Inflammatory macrophage (primary cell): ENCODE measurements around the gene STAT3.
A peak's percentile ranks its signal among the peaks of the same experiment; 100 is the strongest.
"Not testable (repeated sequence)": the region's sequence is repeated elsewhere in the genome, so short reads cannot be mapped to it uniquely, and the experiment has no call there.

ENCODE experiments used
- DNase-seq, 2 donors: peaks; one replicate each; pipeline ENCODE4 v3.0.0-alpha.2; 2020 to 2022

Gene STAT3

DNA sequence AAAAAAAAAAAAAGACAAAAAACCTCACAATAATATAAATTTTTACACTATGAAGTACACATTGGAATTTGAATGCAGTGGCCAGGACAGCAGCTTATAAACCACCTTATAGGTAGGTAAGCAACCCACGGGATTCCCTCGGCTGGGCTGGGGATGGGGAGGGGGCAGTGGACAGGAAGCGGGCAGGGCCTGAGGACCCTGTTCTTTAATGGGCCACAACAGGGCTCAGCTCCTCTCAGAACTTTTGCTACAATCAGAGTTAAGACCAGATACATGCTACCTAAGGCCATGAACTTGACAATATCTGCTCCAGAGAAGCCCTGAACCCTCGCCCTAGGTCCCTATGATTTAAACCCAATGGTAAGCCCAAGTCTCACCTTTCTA lies 74.9 kb downstream of the STAT3 start:
- no peak for DNase-seq

DNA sequence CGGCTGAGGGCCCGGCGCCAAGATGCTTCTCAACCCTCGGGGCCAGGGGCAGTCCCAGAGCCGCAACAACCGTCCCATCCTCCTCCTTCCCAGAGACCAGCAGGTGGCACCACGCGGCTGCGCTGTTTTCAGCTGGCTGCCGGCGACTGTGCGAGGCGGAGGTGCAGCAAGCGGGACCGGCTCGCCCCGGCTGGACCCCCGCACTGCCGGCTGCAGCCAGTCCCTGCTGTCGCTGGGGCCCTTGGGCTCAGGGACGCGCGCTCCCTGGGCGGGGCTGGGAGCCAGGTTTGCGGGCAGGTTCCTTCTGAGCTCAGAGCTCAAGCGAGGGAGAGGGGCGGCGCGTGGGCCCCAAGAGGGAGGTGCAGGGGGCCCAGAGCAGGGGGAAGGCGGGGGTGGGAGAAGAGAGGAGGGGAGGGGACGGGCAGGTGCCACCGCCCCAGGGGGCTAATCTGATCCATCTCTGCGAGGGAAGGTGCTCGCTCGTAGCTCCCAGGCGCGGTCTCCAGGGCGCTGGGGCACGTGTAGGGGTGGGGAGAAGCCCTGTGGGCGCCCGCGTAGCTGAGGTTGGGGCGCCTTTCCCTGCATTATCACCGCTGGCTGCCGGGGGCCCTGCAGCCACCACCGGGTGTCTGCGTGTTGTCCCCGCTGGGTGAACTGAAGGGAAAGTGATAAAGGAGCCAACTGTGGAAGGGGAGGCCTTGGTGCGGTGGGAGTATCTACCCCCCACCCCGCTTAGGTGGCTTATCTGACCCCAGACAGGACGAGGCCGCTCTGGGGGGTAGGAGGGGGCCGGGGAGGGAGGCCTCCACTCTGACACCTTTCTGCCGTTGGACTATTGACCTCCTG lies 75.7 kb downstream of the STAT3 start:
- peak; percentile 35 to 46 for DNase-seq

DNA sequence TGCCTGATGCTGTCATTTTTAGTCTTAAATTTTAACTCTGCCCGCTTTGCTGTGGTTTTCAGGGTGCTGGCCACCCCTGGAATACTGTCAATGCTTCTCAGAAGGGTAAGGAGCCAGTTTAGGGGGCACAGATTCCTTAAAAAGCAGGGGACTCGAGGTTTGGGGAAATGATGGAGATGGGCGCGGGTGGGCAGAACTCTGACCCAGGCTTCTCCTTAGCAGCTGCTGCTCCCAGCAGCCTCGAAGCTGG lies 76.3 kb downstream of the STAT3 start:
- no peak for DNase-seq

DNA sequence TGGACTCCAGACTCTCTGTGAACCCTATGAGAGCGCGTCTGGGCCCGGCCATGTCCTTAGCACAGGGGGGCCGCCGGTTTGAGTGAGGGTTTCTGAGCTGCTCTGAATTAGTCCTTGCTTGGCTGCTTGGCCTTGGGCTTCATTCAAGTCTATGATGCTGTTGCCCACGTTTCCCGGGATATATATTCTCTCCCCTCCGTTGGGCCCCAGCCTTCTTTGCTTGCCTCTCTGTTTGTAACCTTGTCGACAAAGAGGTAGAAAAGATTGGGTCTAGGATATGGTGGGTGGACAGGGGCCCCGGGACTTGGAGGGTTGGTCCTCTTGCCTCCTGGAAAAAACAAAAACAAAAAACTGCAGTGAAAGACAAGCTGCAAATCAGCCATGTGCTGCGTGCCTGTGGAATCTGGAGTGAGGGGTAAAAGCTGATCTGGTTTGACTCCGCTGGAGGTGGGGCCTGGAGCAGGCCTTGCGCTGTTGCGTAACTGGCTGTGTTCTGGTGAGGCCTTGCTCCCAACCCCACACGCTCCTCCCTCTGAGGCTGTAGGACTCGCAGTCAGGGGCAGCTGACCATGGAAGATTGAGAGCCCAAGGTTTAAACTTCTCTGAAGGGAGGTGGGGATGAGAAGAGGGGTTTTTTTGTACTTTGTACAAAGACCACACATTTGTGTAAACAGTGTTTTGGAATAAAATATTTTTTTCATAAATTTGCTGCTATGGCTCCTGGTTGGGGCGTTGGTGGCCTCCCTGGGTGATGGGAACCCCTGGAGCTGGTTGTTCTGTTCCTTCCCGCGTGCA lies 76.8 kb downstream of the STAT3 start:
- peak; percentile 75 to 87 for DNase-seq

DNA sequence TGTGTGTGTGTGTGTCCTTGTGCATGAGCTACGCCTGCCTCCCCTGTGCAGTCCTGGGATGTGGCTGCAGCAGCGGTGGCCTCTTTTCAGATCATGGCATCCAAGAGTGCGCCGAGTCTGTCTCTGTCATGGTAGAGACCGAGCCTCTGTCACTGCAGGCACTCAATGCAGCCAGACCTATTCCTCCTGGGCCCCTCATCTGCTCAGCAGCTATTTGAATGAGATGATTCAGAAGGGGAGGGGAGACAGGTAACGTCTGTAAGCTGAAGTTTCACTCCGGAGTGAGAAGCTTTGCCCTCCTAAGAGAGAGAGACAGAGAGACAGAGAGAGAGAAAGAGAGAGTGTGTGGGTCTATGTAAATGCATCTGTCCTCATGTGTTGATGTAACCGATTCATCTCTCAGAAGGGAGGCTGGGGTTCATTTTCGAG lies 77.4 kb downstream of the STAT3 start:
- DNase-seq: no peak

DNA sequence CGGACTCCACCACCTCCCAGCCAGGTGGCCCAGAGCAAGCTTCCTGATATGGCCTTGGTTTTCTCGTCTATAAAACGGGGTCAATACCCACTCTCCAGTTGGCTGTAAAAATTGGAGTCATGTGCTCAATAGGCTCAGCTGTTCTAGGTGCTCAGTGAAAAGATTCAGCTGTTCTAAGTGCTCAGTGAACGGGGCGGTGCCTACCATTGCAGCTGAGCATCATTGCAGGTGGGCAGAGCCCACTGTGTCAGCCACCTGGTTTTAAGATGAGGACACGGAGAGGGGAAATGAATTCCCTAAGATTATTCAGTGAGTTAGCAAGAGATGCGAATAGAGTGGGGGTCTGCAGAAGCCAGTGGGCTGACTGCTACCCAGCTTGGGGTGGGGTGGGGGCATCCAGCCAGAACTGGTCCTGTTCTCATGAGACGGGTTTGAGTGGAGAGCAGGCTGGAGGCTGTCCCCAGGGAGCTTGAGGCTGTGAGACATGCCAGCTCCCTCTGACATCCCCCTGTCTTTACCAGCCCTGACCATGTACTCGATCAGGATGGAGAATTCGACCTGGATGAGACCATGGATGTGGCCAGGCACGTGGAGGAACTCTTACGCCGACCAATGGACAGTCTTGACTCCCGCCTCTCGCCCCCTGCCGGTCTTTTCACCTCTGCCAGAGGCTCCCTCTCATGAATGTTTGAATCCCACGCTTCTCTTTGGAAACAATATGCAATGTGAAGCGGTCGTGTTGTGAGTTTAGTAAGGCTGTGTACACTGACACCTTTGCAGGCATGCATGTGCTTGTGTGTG lies 78.1 kb downstream of the STAT3 start:
- no peak for DNase-seq

DNA sequence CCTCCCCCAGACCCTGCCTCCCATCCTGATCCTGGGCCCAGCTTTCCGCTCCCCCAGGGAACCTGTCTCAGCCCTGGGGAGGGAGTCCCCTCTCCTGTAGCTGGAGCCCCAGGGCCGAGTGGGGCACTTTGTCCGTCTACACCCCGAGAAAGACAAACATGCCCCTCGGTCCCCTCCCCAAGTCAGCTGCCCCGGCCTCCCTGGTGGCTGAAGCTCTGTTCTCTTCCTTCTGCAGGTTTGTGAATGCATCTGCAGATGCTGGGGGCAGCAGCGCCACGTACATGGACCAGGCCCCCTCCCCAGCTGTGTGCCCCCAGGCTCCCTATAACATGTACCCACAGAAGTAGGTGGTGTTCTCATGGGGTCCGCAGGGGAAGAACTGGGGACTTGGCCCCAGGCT lies 79.1 kb downstream of the STAT3 start:
- DNase-seq: no peak

DNA sequence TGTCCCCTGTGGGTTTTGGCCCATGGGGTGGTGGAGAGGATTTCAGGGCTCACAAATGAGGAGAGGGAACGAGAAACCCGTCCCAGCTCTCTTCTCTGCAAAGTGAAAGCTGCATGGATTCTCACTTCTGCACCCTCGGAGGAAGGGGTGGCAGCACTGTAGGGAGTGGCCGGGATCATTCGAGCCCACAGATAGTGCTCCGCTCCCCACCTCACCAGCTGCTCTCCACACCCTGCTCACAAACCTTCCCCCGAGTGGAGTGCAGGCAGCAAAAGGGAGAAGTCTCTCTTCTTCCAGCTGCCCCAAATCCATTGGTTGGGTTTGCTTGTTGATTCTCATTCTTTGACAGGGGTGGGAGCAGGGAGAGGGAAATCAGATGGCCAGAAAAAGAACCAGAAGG lies 79.8 kb downstream of the STAT3 start:
- DNase-seq: no peak

DNA sequence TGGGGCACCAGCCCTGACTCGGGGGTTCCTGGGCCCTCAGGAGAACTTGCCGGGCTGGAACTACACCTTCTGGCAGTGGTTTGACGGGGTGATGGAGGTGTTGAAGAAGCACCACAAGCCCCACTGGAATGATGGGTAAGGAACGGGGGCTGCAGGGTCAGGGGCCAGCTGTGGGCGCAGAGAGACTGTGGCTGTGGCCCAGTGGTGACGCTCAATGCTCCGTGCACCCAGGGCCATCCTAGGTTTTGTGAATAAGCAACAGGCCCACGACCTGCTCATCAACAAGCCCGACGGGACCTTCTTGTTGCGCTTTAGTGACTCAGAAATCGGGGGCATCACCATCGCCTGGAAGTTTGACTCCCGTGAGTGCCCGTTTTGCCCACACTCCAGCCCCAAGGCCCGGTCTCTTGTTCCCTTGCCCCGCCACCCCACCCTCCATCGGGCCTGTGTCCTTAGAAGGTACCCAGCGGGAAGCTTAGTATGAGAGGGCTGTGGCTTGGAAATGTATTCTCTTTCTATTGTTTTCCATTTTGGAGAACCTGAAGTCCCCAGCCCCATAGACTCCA lies 80.8 kb downstream of the STAT3 start:
- no peak for DNase-seq

DNA sequence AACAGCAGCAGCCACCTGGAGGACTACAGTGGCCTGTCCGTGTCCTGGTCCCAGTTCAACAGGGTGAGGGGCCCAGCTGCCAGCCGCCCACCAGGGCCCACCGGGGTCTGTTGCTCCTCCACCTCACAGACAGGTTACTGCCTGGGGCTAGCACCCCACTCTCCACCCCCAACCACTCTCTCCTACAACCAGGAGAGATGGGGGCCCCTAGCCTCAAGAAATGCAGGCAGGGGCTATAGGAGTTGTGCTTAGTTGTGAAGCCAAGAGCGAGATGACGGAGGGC lies 81.9 kb downstream of the STAT3 start:
- DNase-seq: no peak

DNA sequence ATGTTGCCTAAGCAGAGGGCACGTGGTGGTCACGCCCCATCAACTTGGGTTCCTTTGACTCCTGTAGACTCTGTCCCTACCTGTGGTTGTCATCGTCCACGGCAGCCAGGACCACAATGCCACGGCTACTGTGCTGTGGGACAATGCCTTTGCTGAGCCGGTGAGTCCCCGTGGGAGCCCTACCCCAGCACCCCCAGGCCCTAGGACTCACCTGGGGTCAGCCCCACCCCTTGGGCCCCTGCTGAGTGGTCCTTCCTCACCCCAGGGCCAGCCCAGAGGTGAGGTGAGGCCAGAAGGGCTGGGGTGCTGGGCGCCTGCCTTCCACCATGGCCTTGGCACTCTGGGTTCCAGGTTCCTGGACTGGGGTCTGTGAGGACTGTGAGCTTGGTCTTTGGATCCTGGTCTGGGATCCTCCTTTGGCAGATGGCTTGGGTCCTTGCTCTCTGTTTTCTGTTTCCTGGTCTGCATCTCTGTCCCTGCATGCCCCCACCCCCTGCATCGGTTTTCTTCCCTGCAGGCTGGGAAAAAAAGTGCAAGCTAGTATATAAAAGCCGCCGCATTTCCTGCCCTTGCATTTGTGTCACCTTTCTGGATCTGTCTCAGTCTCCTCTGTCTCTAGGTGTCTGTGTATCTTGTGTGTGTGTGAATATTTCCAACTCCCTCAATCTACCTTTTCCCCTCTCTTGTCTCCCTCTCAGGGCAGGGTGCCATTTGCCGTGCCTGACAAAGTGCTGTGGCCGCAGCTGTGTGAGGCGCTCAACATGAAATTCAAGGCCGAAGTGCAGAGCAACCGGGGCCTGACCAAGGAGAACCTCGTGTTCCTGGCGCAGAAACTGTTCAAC lies 82.5 kb downstream of the STAT3 start:
- DNase-seq: no peak

DNA sequence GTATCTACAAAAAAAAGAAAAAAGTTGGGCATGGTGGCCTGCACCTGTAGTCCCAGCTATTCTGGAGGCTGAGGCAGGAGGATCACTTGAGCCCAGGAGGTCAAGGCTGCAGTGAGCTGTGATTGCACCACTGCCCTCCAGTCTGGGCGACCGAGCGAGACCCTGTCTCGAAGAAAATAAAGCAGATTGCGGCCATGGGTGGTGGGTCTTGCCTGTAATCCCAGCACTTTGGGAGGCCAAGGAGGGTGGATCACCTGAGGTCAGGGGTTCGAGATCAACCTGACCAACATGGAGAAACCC lies 83.3 kb downstream of the STAT3 start:
- DNase-seq: not testable (repeated sequence)

DNA sequence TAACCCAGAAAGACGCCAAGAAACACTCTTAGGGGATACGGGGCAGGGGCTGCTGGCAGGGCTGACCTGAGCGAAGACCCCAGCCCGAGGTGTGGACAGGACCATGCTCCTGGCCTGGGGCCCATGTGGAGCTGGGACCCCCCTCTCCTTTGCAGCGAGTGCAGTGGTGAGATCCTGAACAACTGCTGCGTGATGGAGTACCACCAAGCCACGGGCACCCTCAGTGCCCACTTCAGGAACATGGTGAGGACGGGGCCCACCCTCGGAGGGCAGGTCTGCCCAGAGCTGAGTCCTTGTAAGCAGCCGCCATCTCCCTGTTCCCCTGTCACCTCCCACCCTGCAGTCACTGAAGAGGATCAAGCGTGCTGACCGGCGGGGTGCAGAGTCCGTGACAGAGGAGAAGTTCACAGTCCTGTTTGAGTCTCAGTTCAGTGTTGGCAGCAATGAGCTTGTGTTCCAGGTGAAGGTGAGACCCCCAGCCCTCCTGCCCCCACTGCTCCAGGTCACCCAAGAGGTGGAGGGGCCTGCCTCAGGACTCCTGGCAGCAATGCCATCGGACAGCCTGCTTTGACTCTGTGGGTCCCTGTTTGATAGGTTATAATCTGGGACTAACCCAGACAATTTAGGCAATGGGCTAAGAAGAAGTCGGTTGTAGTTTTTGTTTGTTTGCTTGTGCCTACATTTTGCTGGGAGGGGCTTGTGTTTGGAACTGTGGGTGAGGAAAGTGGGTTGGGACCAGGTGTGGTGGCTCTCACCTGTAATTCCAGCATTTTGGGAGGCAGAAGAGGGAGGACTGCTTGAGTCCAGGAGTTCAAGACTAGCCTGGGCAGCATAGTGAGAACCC lies 83.8 kb downstream of the STAT3 start:
- DNase-seq: no peak

DNA sequence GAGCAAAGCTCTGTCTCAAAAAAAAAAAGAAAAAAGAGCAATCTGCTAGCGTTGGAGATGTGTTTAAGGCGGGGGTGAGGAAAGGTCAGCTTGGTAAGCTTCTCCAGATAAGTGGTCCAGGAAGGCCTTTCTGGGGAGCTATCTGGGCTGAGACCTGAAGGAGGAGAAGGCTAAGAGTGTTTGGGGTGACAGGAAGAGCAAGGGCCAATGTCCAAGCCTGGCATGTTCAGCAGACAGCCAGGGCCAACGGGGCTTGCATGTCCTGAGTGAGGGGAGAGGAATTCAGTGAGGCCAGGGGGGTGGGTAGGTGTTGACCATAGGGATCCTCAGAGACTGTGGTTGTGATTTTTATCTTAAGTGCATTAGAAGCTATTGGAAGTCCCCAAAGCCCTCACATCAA lies 84.5 kb downstream of the STAT3 start:
- no peak for DNase-seq

DNA sequence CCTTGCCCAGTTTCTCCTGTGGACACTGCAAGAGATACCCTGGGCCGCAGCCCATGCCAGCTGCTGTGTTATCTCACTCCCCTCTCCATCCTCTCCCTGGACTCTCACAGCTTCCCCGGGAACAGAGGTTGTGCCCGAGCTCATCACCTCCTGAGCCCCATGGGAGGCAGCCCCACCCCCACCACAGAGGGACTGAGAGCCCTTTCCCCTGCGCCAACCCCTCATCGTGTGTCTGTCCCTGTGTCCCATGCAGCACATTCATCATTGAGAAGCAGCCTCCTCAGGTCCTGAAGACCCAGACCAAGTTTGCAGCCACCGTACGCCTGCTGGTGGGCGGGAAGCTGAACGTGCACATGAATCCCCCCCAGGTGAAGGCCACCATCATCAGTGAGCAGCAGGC lies 87.2 kb downstream of the STAT3 start:
- DNase-seq: no peak

DNA sequence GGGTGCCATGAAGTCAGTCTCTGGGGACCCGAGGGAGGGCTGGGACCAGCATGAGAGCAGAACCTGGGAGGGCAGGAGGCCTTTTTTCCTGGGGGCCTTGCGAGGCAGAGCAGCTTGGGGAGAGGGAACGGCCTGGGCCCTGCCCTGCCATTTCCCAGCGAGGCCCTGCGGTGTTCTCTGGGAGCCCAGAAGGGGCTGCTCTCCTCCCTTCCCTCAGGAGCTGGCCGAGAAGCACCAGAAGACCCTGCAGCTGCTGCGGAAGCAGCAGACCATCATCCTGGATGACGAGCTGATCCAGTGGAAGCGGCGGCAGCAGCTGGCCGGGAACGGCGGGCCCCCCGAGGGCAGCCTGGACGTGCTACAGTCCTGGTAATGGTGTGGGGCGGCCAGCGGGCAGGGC lies 88.3 kb downstream of the STAT3 start:
- not testable (repeated sequence) for DNase-seq

DNA sequence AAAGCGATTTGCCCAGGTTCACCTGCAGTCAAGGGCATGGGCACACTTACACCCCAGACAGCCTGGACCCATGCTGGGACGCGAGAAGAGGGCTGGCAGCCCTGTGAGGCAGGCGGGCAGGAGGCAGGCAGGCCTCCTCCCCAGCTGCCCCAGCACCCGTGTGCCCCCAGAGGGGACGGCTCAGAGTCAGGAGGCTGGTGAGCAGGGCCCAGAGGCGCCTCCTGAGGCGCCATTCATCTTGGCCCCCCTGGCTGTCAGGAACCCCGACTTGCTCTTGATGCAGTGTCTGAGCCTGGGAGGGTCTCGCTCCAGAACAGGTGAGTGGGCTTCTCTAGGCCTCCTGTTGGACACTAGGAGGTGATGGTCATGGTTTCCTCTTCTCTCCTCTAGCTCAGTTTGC lies 88.9 kb downstream of the STAT3 start:
- not testable (repeated sequence) for DNase-seq

DNA sequence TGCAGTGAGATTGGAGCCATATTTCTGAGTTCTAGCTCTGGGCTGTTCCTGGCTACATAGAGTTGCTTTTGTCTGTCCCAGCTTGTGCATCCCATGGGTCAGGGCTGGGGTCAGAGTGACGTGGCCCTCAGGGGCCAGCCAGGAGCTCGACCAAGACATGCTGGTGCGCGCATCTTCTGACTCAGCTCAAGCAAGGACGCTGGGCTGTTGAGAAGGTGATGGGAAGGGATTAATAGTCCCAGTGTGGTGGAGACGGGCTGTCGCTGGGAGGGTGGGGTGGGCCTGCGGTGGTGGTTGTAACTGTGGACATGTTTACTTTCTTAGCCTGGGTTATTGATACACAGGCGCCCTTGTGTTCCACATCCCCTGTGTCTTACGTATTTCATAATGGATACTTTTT lies 90.5 kb downstream of the STAT3 start:
- DNase-seq: not testable (repeated sequence)

DNA sequence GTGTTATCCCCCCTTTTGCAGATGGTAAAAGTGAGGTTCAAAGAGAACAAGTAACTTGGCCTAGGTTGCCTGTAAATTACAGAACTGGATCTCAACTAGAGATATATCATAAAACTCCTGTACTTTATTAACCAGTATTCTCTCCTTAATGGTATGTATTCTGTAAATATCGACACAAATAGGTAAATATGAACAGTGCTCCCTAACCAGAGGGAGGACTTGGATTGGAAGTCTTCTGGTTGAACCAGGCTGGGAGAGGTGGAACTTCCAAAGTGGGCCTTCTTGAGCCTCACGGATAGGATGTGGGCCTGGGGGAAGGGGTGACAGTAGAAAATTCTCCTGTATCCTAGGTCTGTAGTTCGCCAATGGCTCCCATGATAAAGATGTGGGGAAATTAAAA lies 92.2 kb downstream of the STAT3 start:
- no peak for DNase-seq

DNA sequence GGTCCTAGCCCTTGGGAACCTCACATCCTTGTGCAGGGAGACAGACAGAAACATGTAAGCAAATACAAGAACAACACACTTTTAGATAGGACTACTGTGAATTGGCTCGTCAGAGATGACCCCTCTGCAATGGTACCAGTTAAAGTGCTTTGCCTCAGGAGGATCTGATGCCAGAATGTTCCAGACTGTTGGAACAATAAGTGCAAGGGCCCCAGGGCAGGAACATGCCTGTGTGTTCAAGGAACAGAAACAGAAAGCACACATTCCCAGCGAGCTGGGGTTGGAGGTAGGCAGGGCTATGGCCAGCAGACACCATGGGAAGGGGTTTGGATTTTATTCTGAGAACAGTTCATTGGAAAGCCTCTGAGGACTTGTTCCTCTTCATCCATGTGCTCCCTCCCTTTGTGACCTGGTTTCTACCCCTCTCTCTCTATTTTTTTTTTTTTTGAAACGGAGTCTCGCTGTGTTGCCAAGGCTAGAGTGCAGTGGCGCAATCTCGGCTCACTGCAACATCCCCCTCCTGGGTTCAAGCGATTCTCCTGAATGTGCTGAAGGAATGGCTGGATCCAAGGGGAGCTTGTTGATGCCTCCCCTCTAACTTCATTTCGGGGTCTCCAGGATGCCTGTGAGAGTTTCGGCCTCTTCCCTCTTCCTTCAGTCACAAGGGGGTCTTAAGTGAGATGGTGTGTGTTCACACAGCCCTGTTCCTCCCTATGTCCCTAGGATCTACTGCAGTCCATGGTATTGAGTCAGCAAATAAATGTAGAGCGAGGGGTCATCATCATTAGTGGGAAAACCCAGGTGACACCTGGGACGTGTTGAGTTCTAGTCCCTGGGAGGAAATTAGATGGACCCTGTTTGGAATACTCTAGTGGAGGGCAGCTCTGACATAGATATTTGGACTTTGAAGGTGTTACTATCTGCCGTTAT lies 93.5 kb downstream of the STAT3 start:
- no peak for DNase-seq

DNA sequence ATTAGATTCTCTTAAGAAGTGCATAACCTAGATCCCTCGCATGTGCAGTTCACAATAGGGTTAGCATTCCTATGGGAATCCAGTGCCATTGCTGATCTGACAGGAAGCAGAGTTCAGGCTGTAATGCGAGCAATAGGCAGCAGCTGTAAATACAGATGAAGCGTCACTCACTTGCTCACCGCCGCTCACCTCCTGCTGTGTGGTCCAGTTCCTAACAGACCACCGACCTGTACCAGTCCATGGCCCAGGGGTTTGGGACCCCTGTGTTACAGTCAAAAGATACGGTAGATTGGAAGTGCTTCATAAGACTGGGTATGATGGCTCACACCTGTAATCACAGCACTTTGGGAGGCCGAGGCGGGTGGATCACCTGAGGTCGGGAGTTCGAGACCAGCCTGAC lies 97.1 kb downstream of the STAT3 start:
- no peak for DNase-seq
